ENCODE measurements around the gene EIF3D. TPM values are rescaled to one million over a fixed set of nuclear protein-coding genes. Genes with fewer than 3 reads are reported as not detected.
"Not testable (repeated sequence)": the region's sequence is repeated elsewhere in the genome, so short reads cannot be mapped to it uniquely, and the experiment has no call there.

The EIF3D gene
- polyA plus RNA-seq, 1 donor from 2014 or later, result 180 TPM

DNA sequence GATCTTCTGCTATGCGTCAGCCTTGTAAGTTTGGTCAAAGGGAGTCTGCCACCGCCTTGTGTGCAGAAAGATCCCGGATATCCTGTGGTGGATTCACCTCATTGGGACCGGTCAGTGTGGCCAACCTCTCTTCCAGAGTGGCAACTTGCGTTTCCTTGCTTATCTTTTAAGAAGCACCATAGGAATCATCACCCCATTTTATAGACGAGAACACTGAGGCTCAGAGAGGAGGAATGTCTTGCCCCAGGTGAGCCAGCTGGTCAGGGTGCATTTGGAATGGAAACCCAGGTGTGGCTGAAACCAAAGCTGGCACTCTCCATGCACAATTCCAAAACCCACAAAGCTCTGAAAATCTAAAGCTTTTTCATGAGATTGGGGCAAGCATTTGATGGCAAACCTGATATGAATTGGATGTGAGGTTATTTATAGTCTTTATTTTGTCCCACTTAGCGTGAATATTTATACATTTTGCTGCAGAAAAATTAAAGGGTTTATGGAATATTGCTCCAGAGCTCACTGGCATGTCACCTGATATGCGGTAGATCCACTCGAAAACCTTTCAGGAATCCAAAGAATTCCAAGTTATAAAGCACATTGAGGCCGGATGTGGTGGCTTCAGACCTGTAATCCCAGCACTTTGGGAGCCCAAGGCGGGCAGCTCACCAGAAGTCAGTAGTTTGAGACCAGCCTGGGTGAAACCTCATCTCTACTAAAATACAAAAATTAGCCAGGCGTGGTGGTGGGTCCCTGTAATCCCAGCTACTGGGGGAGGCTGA, 12.1 kb upstream of the EIF3D start:
- Mint-ChIP-seq H3K4me1 (peaks cover 0 to under 1% (median 0%) of the 10 kb centered on the region in 3 donors), H3K9me3 (no peaks in the 10 kb centered on the region), H3K36me3 (no peaks in the 10 kb centered on the region), H3K27ac (no peak overlapping the region), H3K4me3 (no peak overlapping the region), H3K27me3 (peaks cover 13% of the 10 kb centered on the region)

DNA sequence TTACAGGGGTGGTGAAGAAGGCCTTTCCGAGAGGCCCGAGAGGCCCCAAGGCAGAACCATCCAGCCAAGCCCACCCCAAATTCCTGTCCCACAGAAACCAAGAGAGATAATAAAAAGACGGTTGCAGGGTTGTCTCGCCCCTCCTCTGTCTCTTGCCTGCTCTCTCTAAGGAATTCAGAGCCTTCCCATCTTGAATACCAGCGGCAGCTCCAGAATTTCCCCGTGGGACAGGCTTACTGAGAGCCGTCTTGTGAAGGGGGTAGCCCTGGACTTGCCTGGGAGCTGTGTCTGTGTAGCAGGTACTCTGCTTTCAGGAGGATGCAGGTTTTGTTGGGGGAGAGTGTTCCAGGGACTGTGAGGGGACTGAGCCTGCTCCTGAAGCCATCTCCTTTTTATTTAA, 9.6 kb upstream of the EIF3D start:
- no peaks in the 10 kb centered on the region for H3K4me1 Mint-ChIP-seq
- no peaks in the 10 kb centered on the region for H3K36me3 Mint-ChIP-seq
- H3K9me3 Mint-ChIP-seq, result no peaks in the 10 kb centered on the region
- no peak overlapping the region for H3K4me3 Mint-ChIP-seq
- H3K27me3 Mint-ChIP-seq, result peaks cover 11% of the 10 kb centered on the region
- H3K27ac Mint-ChIP-seq, result no peak overlapping the region

DNA sequence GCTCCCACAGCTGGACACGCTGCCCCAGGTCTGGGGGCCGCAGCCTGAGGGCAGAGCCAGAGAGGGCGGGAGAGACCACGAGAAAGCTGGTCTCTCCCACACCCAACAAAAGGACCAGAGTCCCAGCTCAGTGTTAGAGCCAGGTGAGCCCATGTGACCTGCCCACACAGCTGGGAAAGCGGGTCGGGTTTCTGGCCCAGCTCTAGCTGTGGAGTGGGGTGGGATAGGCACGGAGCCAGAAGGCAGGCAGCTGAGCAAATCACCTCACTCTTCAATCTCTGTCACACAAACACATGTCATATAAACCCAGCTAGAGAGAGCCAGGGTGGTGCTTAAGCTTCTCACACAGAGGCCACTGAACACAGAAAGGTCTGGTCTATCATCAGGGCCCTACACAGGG, 7.8 kb upstream of the EIF3D start:
- Mint-ChIP-seq H3K4me1 (no peaks in the 10 kb centered on the region), H3K27me3 (peaks cover 11% of the 10 kb centered on the region), H3K36me3 (no peaks in the 10 kb centered on the region), H3K4me3 (no peak overlapping the region), H3K27ac (no peak overlapping the region), H3K9me3 (no peaks in the 10 kb centered on the region)

DNA sequence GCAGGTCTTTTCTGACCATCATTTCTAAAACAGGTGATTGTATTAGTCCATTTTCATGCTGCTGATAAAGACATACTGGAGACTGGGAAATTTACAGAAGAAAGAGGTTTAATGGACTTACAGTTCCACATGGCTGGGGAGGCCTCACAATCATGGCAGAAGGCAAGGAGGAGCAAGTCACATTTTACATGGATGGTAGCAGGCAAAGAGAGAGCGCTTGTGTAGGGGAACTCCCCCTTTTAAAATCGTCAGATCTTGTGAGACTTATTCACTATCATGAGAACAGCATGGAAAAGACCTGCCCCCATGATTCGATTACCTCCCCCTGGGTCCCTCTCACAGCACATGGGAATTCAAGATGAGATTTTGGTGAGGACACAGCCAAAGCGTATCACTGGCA, 4.4 kb upstream of the EIF3D start:
- H3K4me1 Mint-ChIP-seq, H3K9me3 Mint-ChIP-seq, H3K27me3 Mint-ChIP-seq, H3K36me3 Mint-ChIP-seq: not testable (repeated sequence)
- peak overlapping the region in 1 of 3 donors; percentile 14 for H3K27ac Mint-ChIP-seq
- H3K4me3 Mint-ChIP-seq, result peak overlapping the region in 1 of 4 donors; percentile 43

GRCh38 chr22:36532466-36532865, 3.5 kb upstream of the EIF3D start:
- Mint-ChIP-seq H3K27me3 (no peaks in the 10 kb centered on the region), H3K27ac (no peak overlapping the region), H3K4me1 (peaks cover 3 to 12% (median 4%) of the 10 kb centered on the region in 3 donors), H3K4me3 (peak overlapping the region in 2 of 4 donors; percentile 52 to 72), H3K36me3 (no peaks in the 10 kb centered on the region), H3K9me3 (no peaks in the 10 kb centered on the region)

- Mint-ChIP-seq H3K27me3 (no peaks in the 10 kb centered on the region), H3K27ac (peak overlapping the region; percentile 94 to 100 (median 99)), H3K36me3 (peaks cover 6% of the 10 kb centered on the region), H3K4me3 (peak overlapping the region; percentile 92 to 98 (median 98)), H3K4me1 (peaks cover 3 to 22% (median 11%) of the 10 kb centered on the region in 3 donors), H3K9me3 (peaks cover 0 to 5% (median 0%) of the 10 kb centered on the region in 3 donors)
Measured at GRCh38 chr22:36528341-36528740, 625 bp downstream of the EIF3D start.

- peaks cover 20% of the 10 kb centered on the region for H3K36me3 Mint-ChIP-seq
- H3K27ac Mint-ChIP-seq, result no peak overlapping the region
- no peak overlapping the region for H3K4me3 Mint-ChIP-seq
- peaks cover 3 to 11% (median 7%) of the 10 kb centered on the region in 3 donors for H3K4me1 Mint-ChIP-seq
- H3K9me3 Mint-ChIP-seq, result peaks cover 0 to 5% (median 0%) of the 10 kb centered on the region in 3 donors
- H3K27me3 Mint-ChIP-seq, result no peaks in the 10 kb centered on the region
Measured at GRCh38 chr22:36522662-36523061, 6.3 kb downstream of the EIF3D start.

DNA sequence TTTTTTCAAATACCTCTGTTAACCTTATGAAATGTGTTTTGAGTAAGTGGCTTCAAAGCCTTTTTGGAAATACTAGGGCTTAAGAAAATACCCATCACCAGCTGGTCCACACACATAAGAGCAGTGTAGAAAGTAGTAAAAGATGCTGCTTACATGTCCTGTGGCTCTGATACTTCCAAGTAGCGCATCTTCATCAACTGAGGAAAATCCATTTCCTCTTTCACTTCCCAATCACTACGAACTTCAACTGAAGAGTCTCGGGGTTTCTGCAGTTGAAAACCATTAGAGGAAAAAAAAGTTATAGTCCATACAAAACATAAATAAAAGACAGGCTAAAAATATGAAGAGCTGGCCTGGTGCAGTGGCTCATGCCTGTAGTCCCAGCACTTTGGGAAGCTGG, 8.5 kb downstream of the EIF3D start:
- H3K36me3 Mint-ChIP-seq, result peaks cover 13% of the 10 kb centered on the region
- H3K4me1 Mint-ChIP-seq, result peaks cover 0 to 5% (median 3%) of the 10 kb centered on the region in 3 donors
- H3K27me3 Mint-ChIP-seq, result no peaks in the 10 kb centered on the region
- H3K4me3 Mint-ChIP-seq, result peak overlapping the region in 1 of 4 donors; percentile 70
- H3K9me3 Mint-ChIP-seq, result peaks cover 0 to 5% (median 0%) of the 10 kb centered on the region in 3 donors
- peak overlapping the region in 1 of 3 donors; percentile 41 for H3K27ac Mint-ChIP-seq

- not testable (repeated sequence) for H3K27ac Mint-ChIP-seq, H3K4me1 Mint-ChIP-seq, H3K4me3 Mint-ChIP-seq, H3K27me3 Mint-ChIP-seq, H3K9me3 Mint-ChIP-seq
- H3K36me3 Mint-ChIP-seq, result peaks cover 14% of the 10 kb centered on the region
Measured at GRCh38 chr22:36519906-36520305, 9.1 kb downstream of the EIF3D start.

DNA sequence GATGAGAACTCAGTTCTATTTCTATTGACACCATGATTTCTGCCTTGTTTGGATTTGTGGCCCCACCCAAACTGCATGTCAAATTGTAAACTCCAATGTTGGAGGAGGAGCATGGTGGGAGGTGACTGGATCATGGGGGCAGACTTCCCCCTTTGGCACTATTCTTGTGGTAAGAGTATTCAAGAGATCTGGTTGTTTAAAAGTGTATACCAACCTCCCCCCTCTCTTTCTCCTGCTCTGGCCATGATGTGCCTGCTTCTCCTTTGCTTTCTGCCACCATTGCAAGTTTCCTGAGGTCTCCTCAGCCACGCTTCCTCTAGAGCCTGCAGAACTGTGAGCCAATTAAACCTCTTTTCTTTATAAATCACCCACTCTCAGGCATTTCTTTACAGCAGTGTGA, 14.2 kb downstream of the EIF3D start:
- Mint-ChIP-seq H3K4me3 (no peak overlapping the region), H3K4me1 (peaks cover 0 to 8% (median 4%) of the 10 kb centered on the region in 3 donors), H3K36me3 (peaks cover 18% of the 10 kb centered on the region), H3K9me3 (no peaks in the 10 kb centered on the region), H3K27me3 (no peaks in the 10 kb centered on the region), H3K27ac (peak overlapping the region in 2 of 3 donors; percentile 31 to 53)

DNA sequence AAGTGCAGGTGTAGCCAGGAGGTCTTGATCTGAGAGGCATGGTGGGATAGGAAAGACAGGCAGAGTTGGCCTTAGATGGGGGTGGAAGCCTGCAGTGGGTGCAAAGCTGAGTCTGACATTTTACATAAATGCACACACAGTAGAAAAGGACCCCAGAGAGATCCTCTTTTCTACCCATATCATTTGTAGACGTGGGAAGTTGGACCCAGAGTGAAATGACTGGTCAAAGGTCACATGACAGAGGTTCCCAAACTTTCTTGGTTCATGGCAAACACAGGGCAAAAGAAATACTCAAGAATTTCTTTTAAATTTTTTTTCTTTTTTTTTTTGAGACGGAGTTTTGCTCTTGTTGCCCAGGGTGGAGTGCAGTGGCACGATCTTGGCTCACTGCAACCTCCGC, 16.0 kb downstream of the EIF3D start:
- H3K27ac Mint-ChIP-seq, result no peak overlapping the region
- no peaks in the 10 kb centered on the region for H3K27me3 Mint-ChIP-seq
- H3K36me3 Mint-ChIP-seq, result peaks cover 12% of the 10 kb centered on the region
- peaks cover 0 to 8% (median 5%) of the 10 kb centered on the region in 3 donors for H3K4me1 Mint-ChIP-seq
- H3K4me3 Mint-ChIP-seq, result no peak overlapping the region
- no peaks in the 10 kb centered on the region for H3K9me3 Mint-ChIP-seq

GRCh38 chr22:36512333-36512732, 16.6 kb downstream of the EIF3D start:
- peak overlapping the region in 1 of 3 donors; percentile 82 for H3K27ac Mint-ChIP-seq

GRCh38 chr22:36510966-36511881, 17.7 kb downstream of the EIF3D start:
- Mint-ChIP-seq H3K9me3 (no peaks in the 10 kb centered on the region), H3K36me3 (peaks cover 12% of the 10 kb centered on the region), H3K27me3 (no peaks in the 10 kb centered on the region), H3K4me3 (peak overlapping the region in 2 of 4 donors; percentile 41 to 79), H3K27ac (peak overlapping the region in 2 of 3 donors; percentile 74 to 80), H3K4me1 (peaks cover 4 to 12% (median 8%) of the 10 kb centered on the region in 3 donors)

More at GRCh38 chr22:36512333-36512732, 16.6 kb downstream of the EIF3D start:
- H3K4me3 Mint-ChIP-seq, result peak overlapping the region in 2 of 4 donors; percentile 43 to 57
- H3K9me3 Mint-ChIP-seq, result no peaks in the 10 kb centered on the region
- no peaks in the 10 kb centered on the region for H3K27me3 Mint-ChIP-seq
- peaks cover 12% of the 10 kb centered on the region for H3K36me3 Mint-ChIP-seq
- H3K4me1 Mint-ChIP-seq, result peaks cover 4 to 10% (median 8%) of the 10 kb centered on the region in 3 donors

DNA sequence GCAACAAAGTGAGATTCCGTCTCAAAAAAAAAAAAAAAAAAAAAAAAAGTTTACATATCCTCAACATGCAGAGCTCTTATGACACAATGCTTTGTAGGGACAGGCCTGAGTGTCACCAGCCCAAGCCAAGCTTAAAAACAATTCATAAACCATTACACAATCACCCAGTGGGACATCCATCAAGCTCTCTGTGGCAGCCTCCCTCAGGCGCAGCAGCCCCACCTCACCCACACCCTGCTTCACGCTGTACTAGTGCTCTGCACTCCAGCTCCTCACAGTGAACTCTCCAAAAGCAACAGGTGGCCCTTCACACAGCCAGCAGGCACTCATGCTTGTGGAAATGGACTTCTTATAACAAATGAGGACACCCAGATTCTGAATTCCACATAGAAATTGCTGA, 18.6 kb downstream of the EIF3D start:
- H3K27me3 Mint-ChIP-seq, result no peaks in the 10 kb centered on the region
- H3K27ac Mint-ChIP-seq, result peak overlapping the region; percentile 74 to 82 (median 80)
- H3K4me3 Mint-ChIP-seq, result peak overlapping the region in 2 of 4 donors; percentile 21 to 79
- H3K9me3 Mint-ChIP-seq, result no peaks in the 10 kb centered on the region
- H3K4me1 Mint-ChIP-seq, result peaks cover 4 to 12% (median 10%) of the 10 kb centered on the region in 3 donors
- peaks cover 12% of the 10 kb centered on the region for H3K36me3 Mint-ChIP-seq

DNA sequence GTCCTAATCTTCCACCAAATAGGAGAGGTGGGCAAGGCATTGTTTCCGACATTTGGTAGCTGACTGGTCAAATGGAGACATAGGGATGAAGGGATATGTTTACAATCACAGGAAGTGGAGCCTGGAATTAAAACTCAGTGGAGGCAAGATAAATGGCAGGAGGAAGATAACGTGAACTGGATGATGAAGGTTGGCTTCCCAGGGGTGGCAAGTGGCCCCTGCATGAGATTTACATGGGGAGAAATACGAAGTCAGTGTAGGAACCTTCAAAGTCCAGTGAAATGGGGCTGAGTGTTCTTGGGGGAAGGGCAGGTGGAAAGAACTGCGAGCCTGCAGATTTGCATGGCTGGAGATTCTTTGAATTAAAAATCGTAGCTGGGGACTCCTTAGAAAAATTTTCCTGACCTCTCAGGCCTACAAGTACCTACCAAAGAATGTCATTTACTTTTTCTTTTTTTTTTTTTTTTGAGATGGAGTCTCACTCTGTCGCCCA, 21.4 kb downstream of the EIF3D start:
- Mint-ChIP-seq H3K36me3 (peaks cover 6% of the 10 kb centered on the region), H3K27ac (peak overlapping the region in 2 of 3 donors; percentile 46 to 57), H3K9me3 (no peaks in the 10 kb centered on the region), H3K4me3 (peak overlapping the region in 3 of 4 donors; percentile 67 to 81 (median 76)), H3K27me3 (no peaks in the 10 kb centered on the region), H3K4me1 (peaks cover 5 to 10% (median 8%) of the 10 kb centered on the region in 3 donors)
